ENCODE measurements around the gene EEPD1.

EEPD1 gene

GRCh38 chr7:36297364-36298009 is 144.4 kb downstream of the EEPD1 start:
- H3K9ac ChIP-seq (ENCODE audit: low read depth, low read length), result no peak overlapping the region
- 0 out of 2 replicates have a peak, but pooled peaks cover 5% of the 10 kb centered on the region for H3K36me3 ChIP-seq (ENCODE audit: insufficient read depth, low read length)

DNA sequence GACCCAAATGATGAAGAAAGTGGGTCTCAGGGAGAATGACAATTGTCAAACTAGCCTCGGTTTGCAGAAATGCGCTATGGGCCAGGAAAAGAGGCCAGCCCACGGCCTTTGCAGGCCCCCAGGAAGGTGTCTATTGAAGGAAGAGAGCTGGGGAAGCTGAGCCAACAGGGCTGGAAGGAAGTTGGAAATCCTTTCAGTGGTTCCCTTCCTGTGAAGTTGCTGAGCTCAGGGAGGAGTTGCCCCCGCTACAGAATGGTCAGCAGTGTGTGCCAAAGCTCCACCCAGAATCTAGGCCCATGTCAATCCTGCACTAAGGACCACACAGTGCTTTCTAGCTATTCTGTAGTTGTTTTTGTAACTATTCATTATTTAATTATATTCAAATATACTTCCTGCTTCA is 145.1 kb downstream of the EEPD1 start:
- DNase-seq (no peak), ATAC-seq (ENCODE audit: insufficient read depth, low read depth) (no peak)
- Histone ChIP-seq H3K27ac (ENCODE audit: low read length) (no peak overlapping the region), H3K27me3 (ENCODE audit: insufficient read depth, low read length, poor library complexity) (no peaks in the 10 kb centered on the region), H3K9ac (ENCODE audit: low read depth, low read length) (no peak overlapping the region), H3K4me2 (ENCODE audit: insufficient read depth, low read length) (no peak overlapping the region), H3K79me2 (ENCODE audit: insufficient read depth, low read length) (no peaks in the 10 kb centered on the region), H2AFZ (ENCODE audit: low read depth, low read length) (no peak overlapping the region), H3K4me3 (ENCODE audit: low read depth in 1 of 2, low read length in 2 of 2) (no peak overlapping the region), H3K36me3 (ENCODE audit: insufficient read depth, low read length) (0 out of 2 replicates have a peak, but pooled peaks cover 5% of the 10 kb centered on the region), H4K20me1 (ENCODE audit: insufficient read depth, low read length) (no peaks in the 10 kb centered on the region), H3K4me1 (ENCODE audit: insufficient read depth, low read length) (no peaks in the 10 kb centered on the region), H3K9me3 (ENCODE audit: insufficient read depth, low read length, severe bottlenecking) (no peaks in the 10 kb centered on the region)
- no peak for TF ChIP-seq EZH2 (IDR thresholded peaks at IDR 0.05; ENCODE audit: borderline replicate concordance, low read depth, low read length, severe bottlenecking)
- TF ChIP-seq, protein P1, sequence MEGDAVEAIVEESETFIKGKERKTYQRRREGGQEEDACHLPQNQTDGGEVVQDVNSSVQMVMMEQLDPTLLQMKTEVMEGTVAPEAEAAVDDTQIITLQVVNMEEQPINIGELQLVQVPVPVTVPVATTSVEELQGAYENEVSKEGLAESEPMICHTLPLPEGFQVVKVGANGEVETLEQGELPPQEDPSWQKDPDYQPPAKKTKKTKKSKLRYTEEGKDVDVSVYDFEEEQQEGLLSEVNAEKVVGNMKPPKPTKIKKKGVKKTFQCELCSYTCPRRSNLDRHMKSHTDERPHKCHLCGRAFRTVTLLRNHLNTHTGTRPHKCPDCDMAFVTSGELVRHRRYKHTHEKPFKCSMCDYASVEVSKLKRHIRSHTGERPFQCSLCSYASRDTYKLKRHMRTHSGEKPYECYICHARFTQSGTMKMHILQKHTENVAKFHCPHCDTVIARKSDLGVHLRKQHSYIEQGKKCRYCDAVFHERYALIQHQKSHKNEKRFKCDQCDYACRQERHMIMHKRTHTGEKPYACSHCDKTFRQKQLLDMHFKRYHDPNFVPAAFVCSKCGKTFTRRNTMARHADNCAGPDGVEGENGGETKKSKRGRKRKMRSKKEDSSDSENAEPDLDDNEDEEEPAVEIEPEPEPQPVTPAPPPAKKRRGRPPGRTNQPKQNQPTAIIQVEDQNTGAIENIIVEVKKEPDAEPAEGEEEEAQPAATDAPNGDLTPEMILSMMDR (IDR thresholded peaks at IDR 0.05; ENCODE audit: borderline replicate concordance, extremely low read depth, low read length, poor library complexity, severe bottlenecking), result no peak

More at GRCh38 chr7:36297364-36298009, 144.4 kb downstream of the EEPD1 start:
- H3K9me3 ChIP-seq (ENCODE audit: insufficient read depth, low read length, severe bottlenecking), result no peaks in the 10 kb centered on the region
- H3K4me1 ChIP-seq (ENCODE audit: insufficient read depth, low read length), result peaks cover 2% of the 10 kb centered on the region; the same call in 1 of the 2 replicates
- H3K4me2 ChIP-seq (ENCODE audit: insufficient read depth, low read length), result no peak overlapping the region
- DNase-seq (no peak), ATAC-seq (ENCODE audit: insufficient read depth, low read depth) (no peak)
- H3K27me3 ChIP-seq (ENCODE audit: insufficient read depth, low read length, poor library complexity), result no peaks in the 10 kb centered on the region
- H3K79me2 ChIP-seq (ENCODE audit: insufficient read depth, low read length), result no peaks in the 10 kb centered on the region
- no peaks in the 10 kb centered on the region for H4K20me1 ChIP-seq (ENCODE audit: insufficient read depth, low read length)
- no peak overlapping the region for H3K4me3 ChIP-seq (ENCODE audit: low read depth in 1 of 2, low read length in 2 of 2)
- TF ChIP-seq, protein P1 (IDR thresholded peaks at IDR 0.05; ENCODE audit: borderline replicate concordance, extremely low read depth, low read length, poor library complexity, severe bottlenecking), result no peak
- TF ChIP-seq EZH2 (IDR thresholded peaks at IDR 0.05; ENCODE audit: borderline replicate concordance, low read depth, low read length, severe bottlenecking), result no peak
- H3K27ac ChIP-seq (ENCODE audit: low read length), result no peak overlapping the region
- H2AFZ ChIP-seq (ENCODE audit: low read depth, low read length), result no peak overlapping the region

GRCh38 chr7:36299223-36299774 is 146.2 kb downstream of the EEPD1 start:
- no peak overlapping the region for H3K9ac ChIP-seq (ENCODE audit: low read depth, low read length)
- H2AFZ ChIP-seq (ENCODE audit: low read depth, low read length), result no peak overlapping the region
- H3K79me2 ChIP-seq (ENCODE audit: insufficient read depth, low read length), result no peaks in the 10 kb centered on the region
- no peak overlapping the region for H3K27ac ChIP-seq (ENCODE audit: low read length)
- H3K9me3 ChIP-seq (ENCODE audit: insufficient read depth, low read length, severe bottlenecking), result no peaks in the 10 kb centered on the region
- no peak overlapping the region for H3K4me3 ChIP-seq (ENCODE audit: low read depth in 1 of 2, low read length in 2 of 2)
- ATAC-seq (ENCODE audit: insufficient read depth, low read depth) (no peak), DNase-seq (no peak)
- H3K27me3 ChIP-seq (ENCODE audit: insufficient read depth, low read length, poor library complexity), result no peaks in the 10 kb centered on the region
- H3K36me3 ChIP-seq (ENCODE audit: insufficient read depth, low read length), result 0 out of 2 replicates have a peak, but pooled peaks cover 5% of the 10 kb centered on the region
- H3K4me2 ChIP-seq (ENCODE audit: insufficient read depth, low read length), result no peak overlapping the region
- no peaks in the 10 kb centered on the region for H3K4me1 ChIP-seq (ENCODE audit: insufficient read depth, low read length)
- TF ChIP-seq, protein P1 (IDR thresholded peaks at IDR 0.05; ENCODE audit: borderline replicate concordance, extremely low read depth, low read length, poor library complexity, severe bottlenecking), result no peak
- no peak for TF ChIP-seq EZH2 (IDR thresholded peaks at IDR 0.05; ENCODE audit: borderline replicate concordance, low read depth, low read length, severe bottlenecking)
- H4K20me1 ChIP-seq (ENCODE audit: insufficient read depth, low read length), result no peaks in the 10 kb centered on the region

All from DND-41 (cell line).